Stomach (tissue), 4 donors: ENCODE data around the gene TRAF3IP1.

Experiments
- POLR2A ChIP-seq, 4 donors: fragments of 450-650 bp; IDR thresholded peaks; one replicate each; pipeline ENCODE4 v1.6.1; 2016; ENCODE audit warnings: antibody characterized with exemption in 4 of 4, control low read depth in 2 of 4, mild to moderate bottlenecking in 1 of 4, moderate library complexity in 1 of 4
- POLR2AphosphoS5 ChIP-seq, 3 donors: sonication (generic); formaldehyde crosslinking; IDR thresholded peaks; one replicate each; pipeline ENCODE4 v1.6.1; 2016; ENCODE audit warnings: antibody characterized with exemption in 3 of 3
- TF ChIP-seq, protein P1 (sequence below), 7 experiments: fragments of 450-650 bp in 4 of 7; fragments of 200-600 bp in 3 of 7; sonication (generic) in 3 of 7; IDR thresholded peaks; one replicate each; pipeline ENCODE4 v1.5.1; 2016 to 2019; ENCODE audit warnings: antibody characterized with exemption in 7 of 7, control low read depth in 2 of 7, mild to moderate bottlenecking in 1 of 7

DNA sequence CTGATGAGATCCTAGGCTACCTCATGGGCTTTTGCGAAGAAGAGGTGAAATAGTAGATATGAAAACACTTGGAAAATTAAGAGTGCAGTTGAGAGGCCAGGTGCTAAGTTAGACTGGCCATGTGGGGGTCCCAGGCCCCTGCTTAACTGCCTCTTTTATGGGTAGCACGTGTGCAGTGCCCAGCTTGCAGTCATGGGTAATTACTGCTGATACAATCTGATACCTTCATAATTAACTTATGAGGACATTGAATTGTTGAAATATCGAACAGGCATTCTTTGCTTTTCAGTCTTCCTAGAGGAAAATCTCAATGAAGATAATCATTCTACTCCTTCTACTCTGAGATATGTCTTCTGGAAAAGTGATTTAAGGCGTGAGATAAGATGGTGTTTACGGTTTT, 11.6 kb downstream of the TRAF3IP1 start:
- TF ChIP-seq, protein P1, sequence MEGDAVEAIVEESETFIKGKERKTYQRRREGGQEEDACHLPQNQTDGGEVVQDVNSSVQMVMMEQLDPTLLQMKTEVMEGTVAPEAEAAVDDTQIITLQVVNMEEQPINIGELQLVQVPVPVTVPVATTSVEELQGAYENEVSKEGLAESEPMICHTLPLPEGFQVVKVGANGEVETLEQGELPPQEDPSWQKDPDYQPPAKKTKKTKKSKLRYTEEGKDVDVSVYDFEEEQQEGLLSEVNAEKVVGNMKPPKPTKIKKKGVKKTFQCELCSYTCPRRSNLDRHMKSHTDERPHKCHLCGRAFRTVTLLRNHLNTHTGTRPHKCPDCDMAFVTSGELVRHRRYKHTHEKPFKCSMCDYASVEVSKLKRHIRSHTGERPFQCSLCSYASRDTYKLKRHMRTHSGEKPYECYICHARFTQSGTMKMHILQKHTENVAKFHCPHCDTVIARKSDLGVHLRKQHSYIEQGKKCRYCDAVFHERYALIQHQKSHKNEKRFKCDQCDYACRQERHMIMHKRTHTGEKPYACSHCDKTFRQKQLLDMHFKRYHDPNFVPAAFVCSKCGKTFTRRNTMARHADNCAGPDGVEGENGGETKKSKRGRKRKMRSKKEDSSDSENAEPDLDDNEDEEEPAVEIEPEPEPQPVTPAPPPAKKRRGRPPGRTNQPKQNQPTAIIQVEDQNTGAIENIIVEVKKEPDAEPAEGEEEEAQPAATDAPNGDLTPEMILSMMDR (IDR thresholded peaks at IDR 0.05) = no peak
- TF ChIP-seq POLR2AphosphoS5 (IDR thresholded peaks at IDR 0.05) (no peak), POLR2A (IDR thresholded peaks at IDR 0.05) (no peak)
